GM11168 (cell line): ENCODE measurements around the gene GAPDHS.

ENCODE experiments used
- in situ Hi-C: fragments of 300-500 bp; cut with MboI; formaldehyde crosslinking; loops from one replicate; pipeline ENCODE4 v1.12.0; 2022; ENCODE audit warnings: low sequenced_read_pairs; ENCODE audit not compliant: unreplicated experiment

The GAPDHS gene

DNA sequence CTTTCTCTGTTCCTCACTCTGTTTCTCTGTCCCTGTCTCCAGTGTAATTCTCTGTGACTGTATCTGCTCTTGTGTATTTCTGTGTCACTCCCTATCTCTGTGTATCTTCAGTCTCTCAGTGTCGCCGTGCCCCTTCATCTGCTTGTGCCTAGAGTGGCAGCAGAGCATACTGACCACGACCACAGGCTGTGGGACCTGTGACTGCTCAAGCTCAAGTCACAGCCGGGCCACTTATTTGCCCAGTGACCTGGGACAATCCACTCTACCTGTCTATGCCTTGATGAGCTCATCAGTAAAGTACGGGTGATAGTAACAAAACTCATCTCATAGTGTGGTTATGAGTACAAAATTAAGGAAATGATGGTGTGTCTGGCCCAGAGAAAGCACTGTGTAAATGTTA lies 20.8 kb downstream of the GAPDHS start:
- in situ Hi-C loops, result no loop called here

DNA sequence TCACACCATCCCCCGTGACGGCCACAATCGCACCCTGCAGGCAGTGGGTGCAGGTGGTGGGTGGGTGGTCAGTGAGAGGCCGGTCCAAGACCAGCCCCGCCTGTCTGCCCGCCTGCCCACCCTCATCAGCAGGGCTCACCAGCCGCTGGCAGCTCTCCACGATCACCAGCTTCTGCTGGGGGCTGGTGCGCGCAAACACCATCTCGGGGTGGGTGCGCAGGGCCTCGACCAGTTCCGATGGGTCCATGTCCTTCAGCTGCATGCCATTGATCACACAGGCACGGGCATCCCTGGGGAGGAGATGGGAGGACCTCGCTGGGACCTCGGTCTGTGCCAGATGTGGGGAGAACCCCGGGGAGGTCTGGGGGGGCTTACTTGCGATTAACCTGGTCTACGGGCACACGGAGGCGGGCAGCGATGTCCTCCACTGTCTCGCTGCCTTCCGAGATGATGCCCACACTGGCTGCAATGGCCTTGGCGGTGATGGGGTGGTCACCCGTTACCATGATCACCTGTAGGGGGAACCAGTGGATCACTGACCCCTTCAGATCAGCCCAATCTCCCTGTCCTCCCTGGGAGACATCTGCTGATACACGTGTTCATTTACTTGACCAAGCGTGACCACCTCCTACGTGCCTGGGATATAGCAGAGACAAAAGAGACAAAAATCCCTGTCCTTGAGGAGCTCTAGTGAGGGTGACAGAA lies 22.2 kb downstream of the GAPDHS start:
- in situ Hi-C loops, result no loop called here

DNA sequence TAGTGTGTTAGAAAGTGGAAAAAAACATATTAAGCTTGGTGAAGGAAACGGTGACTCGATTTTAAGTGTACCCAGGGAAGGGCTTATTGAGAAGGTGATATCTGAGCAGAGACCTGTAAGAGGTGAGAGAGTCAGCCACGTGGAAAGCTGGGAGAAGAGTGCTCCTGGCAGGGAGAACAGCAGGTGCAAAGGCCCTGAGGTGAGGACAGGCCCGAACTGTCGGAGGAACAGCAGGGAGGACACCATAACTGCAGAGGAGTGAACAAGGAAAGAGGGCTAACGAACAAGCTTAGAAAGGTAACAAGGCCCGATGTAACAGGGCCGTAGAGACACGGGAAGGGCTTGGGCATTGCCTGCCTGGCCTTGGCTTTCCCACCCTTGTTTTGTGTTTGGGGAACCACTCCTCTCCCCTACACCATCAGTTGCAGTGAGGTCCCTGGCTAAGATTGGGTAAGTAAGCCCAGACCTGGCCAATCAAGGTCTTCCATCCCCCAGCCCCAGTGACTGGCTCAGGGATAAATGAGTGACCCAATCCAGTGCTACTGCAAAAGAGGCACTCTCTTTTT lies 22.9 kb downstream of the GAPDHS start:
- in situ Hi-C loops, result no loop called here

DNA sequence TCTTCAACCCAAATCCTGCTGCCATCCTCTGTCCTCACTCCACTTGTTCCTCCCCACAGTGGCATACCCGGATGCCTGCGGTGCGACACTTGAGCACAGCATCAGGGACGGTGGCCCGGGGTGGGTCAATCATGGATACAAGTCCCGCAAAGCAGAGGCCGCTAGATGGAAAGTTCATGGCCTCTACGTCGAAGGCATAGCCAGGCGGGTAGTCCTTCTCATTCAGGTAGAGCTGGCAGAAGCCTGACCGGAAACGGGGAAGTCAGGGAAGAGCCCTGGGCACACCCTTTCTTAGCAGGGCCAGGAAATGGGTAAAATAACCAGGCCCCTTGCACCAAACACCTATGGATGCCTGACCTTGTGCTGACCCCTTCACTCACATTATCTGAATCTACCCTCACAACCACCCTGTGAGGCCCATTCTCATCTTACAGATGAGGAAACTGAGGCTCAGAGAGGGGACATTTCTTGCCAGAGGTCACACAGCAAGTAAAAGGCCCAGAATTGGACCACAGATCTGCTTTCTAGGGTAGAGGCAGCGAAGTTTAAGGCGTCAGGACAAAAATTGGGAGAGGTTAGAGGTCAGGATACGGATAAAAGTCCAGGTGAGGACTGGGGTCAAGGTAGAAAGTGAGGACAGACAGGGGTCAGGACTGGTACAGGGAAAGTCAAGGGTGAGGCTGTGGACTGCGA lies 23.7 kb downstream of the GAPDHS start:
- in situ Hi-C loops, result no loop called here

DNA sequence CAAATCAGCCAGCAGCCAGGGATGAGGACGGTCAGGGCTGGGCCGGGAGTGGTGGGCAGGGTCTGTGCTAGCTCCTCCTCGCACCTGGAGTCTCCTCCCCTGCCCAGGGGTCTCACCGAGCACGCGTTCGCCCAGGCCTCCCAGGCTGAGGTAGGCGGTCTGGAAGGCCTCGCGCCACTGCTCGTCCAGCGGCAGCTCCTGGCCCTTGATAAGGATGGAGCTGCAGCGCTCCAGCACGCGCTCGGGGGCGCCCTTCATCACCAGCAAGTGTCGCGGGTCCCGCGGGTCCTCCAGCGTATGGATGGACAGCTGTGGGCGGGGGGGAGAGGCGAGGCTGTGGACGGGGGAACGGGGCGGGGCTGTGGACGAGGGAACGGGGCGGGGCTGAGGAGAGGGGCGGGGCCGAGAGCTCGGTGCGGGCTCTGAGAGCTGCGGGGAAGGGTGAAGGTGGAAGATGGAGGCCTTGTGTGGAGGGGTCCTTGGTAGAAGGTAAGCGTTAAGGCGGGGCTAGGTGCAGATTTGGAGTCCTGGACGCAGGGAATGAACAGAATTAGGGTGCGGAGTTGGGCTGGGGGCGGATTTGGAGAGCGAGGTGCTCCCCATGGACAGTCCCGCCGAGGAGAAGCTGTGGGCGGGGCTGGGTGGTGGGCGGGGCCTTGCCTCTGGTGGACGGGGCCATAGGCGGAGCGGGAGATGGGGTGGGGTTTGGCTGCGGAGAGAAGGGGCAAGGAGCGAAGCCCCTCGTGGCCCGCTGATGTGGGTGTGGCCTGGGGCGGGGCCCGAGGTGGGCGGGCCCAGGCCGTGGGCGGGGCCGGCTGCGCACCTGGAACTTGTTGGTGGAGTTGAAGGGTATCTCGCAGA lies 24.5 kb downstream of the GAPDHS start:
- in situ Hi-C loops, result no loop called here

DNA sequence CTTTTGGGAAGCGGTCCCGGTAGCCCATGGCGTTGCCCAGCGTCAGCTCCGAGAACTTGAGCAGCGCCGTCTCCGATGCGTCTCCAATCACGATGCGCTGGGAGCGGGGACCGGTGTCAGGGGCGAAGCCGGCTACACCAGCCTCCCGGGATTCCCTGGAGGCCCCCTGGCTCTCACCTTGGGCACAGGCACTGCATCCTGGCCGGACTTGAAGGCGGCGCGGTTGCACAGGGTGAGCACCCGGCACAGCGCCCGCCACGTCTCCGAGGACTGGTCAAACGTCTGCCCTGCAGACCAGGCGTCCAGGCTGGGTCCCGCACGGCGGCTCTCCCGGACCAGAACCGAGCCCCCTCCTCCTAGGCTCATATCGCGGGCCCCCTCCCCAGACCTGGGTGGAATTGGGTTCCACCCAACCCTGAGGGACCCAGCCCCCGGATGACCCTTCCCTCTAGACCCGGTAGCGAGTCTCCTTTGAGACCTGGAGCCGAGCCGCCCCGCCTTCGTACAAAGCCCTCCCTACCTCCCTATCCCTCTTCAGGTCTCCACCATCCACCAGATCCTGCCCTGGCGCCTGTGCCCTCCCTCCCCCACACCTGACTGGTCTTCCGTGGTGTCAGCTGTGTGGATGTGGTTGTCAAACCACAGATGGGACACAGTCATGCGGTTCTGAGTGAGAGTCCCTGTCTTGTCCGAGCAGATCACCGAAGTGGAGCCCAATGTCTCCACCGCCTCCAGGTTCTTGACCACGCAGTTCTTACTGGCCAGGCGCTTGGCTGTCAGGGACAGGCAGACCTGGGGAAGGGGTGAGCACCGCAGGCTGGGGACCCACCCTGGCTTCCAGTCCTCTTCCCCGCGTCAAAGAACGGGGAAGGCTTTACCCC lies 25.4 kb downstream of the GAPDHS start:
- in situ Hi-C loops, result no loop called here

DNA sequence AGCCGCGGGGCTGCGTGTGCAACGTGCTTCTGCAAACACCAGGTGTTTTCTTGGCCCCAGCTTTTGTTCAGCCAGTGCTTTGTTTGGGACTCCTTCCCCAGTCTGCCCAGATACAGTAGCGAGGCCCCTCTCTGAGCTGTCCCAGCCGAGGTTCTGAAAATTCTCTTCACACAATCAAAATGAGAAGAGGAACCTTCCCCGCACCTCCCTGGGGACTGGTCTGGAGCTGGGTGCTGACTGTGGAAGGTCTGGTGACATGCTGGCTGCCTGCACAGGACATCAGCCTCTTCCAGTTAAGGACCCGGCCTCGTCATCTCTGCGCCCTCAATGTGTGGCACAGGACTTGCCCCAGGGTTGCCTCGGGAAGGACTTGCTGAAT lies 26.0 kb downstream of the GAPDHS start:
- in situ Hi-C loops, result no loop called here

DNA sequence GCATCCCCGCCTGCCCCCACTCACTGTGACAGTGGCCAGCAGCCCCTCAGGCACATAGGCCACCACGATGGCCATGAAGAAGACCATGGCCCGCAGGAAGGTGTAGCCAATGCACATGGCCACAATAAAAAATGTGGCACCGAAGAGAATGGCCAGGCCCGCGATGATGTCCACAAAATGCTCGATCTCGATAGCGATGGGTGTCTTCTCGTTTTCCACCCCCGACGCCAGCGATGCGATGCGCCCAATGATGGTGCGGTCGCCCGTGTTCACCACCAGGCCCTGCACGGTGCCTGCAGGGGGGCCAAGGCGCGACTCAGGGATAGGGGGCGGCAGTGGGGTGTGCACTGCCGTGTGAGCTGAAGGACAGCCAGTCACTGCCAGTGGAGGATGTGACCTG lies 26.5 kb downstream of the GAPDHS start:
- in situ Hi-C loops, result no loop called here

DNA sequence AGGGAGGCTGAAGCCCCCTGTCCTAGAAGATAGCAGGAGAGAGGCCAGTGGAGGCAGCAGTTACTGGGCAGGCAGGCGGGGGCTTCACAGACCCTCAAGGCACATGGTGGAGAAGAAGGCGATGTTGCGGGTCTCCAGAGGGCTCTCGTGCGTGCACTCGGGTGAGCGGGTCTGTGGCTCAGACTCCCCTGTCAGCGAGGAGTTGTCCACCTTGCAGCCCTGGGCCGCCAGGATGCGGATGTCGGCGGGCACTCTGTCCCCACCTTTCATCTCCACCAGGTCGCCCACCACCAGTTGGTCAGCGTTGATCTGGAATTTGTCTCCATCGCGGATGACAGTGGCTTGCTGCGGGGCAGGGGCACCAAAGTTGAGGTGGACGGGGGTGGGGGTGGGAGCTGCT lies 27.0 kb downstream of the GAPDHS start:
- in situ Hi-C loops, result no loop called here

DNA sequence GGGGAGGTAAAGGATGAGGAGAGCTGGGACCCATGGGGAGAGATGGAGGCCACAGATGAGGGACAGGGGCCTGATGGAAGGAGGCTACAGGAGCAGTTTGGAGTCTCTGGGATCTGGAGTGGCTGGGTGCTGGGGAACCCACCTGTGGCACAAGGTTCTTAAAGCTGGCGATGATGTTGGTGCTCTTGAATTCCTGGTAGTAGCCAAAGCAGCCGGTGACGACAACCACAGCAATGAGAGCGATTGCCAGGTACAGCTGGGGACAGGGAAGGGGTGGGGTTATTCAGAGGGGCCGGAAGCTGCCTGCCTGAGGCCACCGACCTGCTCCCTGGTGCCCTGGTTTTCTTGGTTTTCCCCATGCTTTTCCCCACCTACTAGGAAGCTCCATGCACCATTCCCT lies 27.4 kb downstream of the GAPDHS start:
- in situ Hi-C loops, result no loop called here

DNA sequence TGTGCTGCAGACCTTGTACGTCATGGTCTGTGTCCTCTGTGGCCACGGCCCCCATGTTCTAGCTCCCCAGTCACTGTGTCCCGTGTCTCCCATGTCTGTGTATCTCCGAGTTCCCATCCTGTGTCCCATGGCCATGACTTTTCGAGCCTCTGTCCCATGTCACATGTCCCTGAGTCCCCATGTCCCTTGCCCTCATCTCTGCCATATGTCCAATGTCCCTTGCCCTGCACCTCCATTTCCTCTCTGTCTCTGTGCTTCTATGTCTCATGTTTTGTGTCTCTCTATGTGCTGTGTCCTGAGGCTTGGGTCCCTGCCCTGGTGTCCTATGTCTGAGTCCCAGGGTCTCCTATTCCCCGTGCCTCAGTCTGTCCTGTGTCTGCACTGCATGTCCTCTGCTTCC lies 28.2 kb downstream of the GAPDHS start:
- in situ Hi-C loops, result no loop called here

DNA sequence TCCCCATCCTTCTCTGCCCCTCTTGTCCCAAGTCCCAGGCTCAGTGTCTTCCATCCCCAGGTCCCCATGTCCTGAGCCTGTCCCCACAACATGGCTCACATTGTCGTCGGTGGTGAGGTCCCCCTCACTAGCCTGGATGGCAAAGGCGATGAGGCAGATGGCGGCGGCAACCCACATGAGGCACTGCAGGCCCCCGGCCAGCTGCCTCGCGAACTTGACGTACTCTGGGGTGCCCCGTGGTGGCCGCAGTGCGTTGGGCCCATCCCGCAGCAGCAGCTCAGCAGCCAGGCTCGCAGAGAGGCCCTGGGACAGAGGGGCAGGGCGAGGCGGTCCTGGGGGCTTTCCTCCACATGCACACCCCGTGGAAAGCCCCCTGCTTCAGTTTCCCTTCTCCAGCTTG lies 29.1 kb downstream of the GAPDHS start:
- in situ Hi-C loops, result no loop called here

DNA sequence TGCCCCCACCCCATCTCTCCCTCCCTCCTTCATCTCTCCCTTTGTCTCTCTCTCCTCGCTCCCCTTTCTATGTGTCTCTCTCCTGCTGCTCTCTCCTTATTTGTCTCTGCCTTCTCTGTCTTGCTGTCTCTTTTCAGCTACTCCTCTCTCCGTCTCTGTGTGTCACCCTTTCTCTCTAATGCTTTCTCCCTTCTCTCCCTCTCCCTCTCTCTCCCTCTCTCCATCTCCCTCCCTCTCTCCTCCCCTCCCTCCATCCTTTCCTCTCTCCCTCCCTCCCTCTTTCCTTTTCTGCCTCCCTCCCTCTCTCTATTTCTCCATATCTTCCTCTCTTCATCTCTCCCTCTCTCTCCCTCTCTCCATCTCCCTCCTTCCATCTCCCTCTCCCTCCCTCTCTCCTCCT lies 29.5 kb downstream of the GAPDHS start:
- in situ Hi-C loops, result no loop called here

DNA sequence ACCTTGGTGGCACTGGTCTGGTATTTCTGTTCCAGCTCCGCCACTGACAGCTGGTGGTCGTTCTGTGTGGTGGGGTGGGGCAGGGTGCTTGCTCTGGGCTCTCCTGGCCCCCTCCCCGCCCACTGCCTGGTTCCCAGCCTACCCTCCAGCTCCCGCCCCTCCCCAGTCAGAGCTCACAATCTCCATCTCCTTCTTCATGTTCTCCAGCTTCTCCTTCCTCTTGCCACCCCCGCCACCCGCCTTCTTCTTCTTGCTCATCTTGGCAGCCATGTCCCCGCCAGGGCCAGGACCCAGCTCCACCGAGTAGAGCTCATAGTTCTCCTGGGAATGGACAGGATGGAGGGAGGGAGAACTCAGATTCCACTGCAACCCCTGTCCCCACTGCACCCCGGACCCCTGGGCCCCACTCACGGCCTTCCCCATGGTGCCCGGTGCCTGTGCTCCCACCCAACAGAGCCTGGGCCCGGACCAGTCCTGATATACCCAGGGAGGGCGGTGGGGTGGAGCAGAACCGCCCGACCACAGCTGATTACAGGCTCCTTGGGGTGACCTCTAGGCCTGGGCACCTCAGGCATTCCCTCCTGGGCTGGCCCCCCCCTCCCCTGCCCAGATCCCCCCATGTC lies 30.1 kb downstream of the GAPDHS start, which contains the start of gene ATP4A:
Gene ATP4A (minus strand): TSS at position 452 of the 623 bp plus-strand sequence. CDS start 29 bp downstream, at position 423.
- in situ Hi-C loops, result no loop called here

DNA sequence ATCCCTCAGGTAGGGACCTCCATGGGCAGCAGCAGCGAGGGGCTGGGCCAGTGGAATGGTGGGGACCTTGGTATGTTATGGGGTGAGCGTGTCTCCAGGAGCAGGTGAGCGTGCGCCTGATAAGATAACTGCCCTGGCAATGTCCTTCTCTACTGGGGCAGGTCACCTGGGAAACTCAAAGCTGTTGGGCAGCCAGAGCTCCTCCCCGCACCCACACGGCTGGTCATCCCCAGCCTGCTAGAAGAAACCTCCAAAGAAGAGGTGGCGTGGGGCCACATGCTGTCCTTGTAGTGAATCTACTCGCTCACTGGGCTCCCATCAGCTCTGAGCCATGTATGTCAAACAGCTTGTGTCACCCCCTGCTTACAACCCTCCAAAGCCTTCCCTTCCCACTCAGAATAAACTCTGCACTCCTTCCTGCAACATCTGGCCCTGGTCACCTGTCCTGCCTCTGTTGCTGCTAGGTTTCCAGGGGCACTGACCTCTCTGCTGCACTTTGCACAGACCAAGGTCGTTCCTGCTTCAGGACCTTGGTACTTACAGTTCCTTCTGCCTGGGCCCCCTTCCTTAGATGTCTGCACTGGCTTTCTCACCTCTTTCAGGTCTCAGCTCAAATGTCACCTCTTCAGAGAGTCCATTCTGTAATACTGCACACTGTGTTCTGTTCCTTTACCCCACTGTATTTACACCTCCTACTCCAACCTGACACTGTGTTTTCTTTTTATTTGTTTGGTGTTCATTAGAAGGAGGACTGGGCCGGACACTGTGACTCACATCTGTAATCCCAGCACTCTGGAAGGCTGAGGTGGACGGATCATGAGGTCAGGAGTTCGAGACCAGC lies 32.0 kb downstream of the GAPDHS start:
- in situ Hi-C loops, result no loop called here

DNA sequence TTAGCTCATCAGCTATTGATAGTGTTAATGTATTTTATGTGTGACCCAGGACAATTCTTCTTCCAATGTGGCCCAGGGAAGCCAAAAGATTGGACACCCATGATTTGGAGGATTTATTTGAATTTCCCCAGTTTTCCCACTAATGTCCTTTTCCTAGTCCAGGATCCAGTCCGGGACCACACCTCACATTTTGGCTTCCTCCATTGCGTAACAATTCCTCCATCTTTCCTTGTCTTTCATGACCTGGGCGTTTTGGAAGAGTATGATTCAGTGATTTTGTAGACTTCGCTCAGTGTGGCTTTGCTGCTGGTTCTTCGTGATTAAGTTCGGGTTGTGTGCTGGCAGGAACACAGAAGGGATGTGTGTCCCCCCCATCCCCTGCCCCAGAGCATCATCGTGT lies 33.5 kb downstream of the GAPDHS start:
- in situ Hi-C loops, result no loop called here

DNA sequence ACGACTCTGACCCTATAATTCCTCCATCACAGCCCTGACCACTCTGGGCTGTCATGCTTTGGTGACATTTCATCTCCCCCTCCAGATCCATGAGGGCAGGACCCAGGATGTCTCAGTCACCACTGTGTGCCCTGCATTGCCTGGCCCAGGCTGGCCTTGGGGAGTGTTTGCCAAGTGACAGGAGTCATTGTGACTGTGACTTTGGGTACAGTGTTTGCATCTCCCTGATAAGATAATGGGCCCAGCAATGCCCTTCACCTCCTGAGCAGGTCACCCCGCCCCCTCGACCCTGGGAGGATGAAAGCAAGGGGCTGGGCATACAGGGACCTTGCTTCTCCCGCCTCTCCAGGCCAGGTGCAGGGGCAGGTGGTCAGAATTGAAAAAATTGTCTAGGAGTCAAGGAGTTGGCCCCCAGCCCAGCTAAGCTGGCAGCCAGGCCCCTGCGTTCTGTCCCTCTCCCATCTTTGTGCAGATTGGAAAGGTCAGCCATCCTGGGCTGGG lies 36.1 kb downstream of the GAPDHS start:
- in situ Hi-C loops, result no loop called here

DNA sequence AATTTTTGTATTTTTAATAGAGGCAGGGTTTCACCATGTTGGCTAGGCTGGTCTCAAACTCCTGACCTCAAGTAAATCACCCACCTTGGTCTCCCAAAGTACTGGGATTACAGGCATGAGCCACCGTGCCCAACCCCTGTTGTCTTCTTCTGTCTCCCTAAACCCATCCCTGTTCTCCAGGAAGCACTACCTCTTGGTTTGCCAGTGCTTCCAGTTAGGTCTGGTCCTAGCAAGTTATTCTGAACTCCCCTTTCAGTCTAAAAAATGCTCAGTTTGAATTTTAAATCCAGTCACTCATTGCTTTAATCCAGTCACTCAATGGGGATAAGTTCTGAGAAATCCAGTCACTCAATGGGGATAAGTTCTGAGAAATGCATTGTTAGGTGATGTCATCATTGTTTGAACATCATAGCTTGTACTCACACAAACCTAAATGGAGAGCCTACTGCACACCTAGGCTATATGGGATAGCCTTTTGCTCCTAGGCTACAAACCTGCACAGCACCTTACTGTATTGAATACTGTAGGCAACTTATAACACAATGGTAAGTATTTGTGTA lies 38.2 kb downstream of the GAPDHS start:
- in situ Hi-C loops, result no loop called here
